Measurements from ENCODE around the gene TRIM49D1. TPM values are rescaled to one million over a fixed set of nuclear protein-coding genes. Genes with fewer than 3 reads are reported as not detected.
"Not testable (repeated sequence)": the region's sequence is repeated elsewhere in the genome, so short reads cannot be mapped to it uniquely, and the experiment has no call there.

TRIM49D1 gene
- total and polyA plus RNA-seq, 2 of the 8 experiments (the other 6 are each of a cell fraction or from before 2014, with no cell fraction given) = not detected

GRCh38 chr11:89900809-89901208, 21.2 kb downstream of the TRIM49D1 start:
- H2AFZ ChIP-seq (ENCODE audit: low read length); POLR2A ChIA-PET (ENCODE audit: partially characterized antibody); H3K9ac ChIP-seq (replicated peaks in 1 of 4; ENCODE audit: extremely low read depth in 1 of 4, low read depth in 3 of 4, low read length in 3 of 4); H2BK5ac ChIP-seq (ENCODE audit: low read depth, low read length); H3K4ac ChIP-seq (replicated peaks; ENCODE audit: insufficient read length, low read depth, low read length); H3K4me1 ChIP-seq (replicated peaks in 1 of 4; ENCODE audit: control insufficient read depth in 3 of 4, insufficient read depth in 4 of 4, low read length in 3 of 4); H3K23me2 ChIP-seq (ENCODE audit: low read depth, low read length); H3K36me3 ChIP-seq (ENCODE audit: control insufficient read depth in 2 of 4, insufficient read depth in 4 of 4, low read length in 3 of 4); H3K4me2 ChIP-seq (ENCODE audit: insufficient read depth in 1 of 2, low read depth in 2 of 2, low read length in 2 of 2); H4K8ac ChIP-seq (ENCODE audit: extremely low read depth, insufficient read depth, low read length); DNase-seq (ENCODE audit: low read depth in 1 of 2, low spot score in 2 of 2); H3K27ac ChIP-seq (ENCODE audit: low read depth, low read length); H2BK15ac ChIP-seq (ENCODE audit: low read length); H2AK5ac ChIP-seq (ENCODE audit: low read depth, low read length); H2BK12ac ChIP-seq (ENCODE audit: low read depth, low read length); H3K79me2 ChIP-seq (ENCODE audit: control insufficient read depth in 1 of 2, insufficient read depth in 2 of 2, low read length in 2 of 2); H3K27me3 ChIP-seq (replicated peaks in 1 of 4; ENCODE audit: control insufficient read depth in 3 of 4, extremely low read depth in 1 of 4, insufficient read depth in 3 of 4, low read length in 3 of 4); H3K4me3 ChIP-seq (ENCODE audit: extremely low read depth in 1 of 4, insufficient read depth in 2 of 4, low read depth in 3 of 4, low read length in 4 of 4); H3K56ac ChIP-seq (replicated peaks; ENCODE audit: insufficient read length, low read depth, low read length); H3K9me3 ChIP-seq (ENCODE audit: insufficient read depth in 2 of 2, low read depth in 1 of 2, low read length in 1 of 2); FAIRE-seq; H4K91ac ChIP-seq (replicated peaks; ENCODE audit: insufficient read length, low read length); H3K79me1 ChIP-seq (ENCODE audit: low read depth, low read length); H3K18ac ChIP-seq (ENCODE audit: extremely low read depth, low read length); H4K5ac ChIP-seq (ENCODE audit: insufficient read length, low read depth, low read length); CTCF ChIA-PET (ENCODE audit: partially characterized antibody); H3K23ac ChIP-seq (ENCODE audit: insufficient read length); H3K14ac ChIP-seq (ENCODE audit: insufficient read length); H2BK120ac ChIP-seq (replicated peaks; ENCODE audit: low read depth, low read length); H2BK20ac ChIP-seq (ENCODE audit: low read length); H4K20me1 ChIP-seq (replicated peaks in 1 of 2; ENCODE audit: control insufficient read depth in 1 of 2, insufficient read depth in 2 of 2, low read length in 2 of 2): not testable (repeated sequence)
- WGBS, 2 experiments (ENCODE audit: extremely low coverage in 1 of 2, insufficient coverage in 1 of 2, insufficient read length in 1 of 2, insufficient replicate concordance in 2 of 2, low coverage in 1 of 2, low lambda C conversion rate in 2 of 2, missing lambda C conversion rate in 1 of 2) = no CpG with 5 or more reads among the region's 14 CpGs

DNA sequence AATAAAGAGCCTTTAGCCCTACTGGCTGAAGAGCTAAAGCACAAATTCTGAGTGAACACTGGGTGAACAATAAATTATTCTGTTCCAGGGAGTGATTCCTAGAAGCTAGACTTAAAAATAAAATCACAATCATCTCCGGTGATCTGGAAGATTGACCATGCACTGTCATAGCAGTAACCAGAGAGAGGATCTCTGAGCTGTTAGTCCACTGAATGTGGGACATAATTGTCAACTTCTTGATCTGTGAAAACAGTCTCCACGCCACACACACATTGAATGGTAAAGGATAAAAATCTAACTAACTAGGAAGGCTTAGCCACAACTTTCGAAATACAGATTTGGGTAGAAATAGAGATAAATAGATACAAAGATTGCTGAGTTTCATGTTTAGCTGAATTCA, 28.8 kb downstream of the TRIM49D1 start:
- H3K4me3 ChIP-seq (ENCODE audit: extremely low read depth in 1 of 4, insufficient read depth in 2 of 4, low read depth in 3 of 4, low read length in 4 of 4); H2BK20ac ChIP-seq (ENCODE audit: low read length); H2BK12ac ChIP-seq (ENCODE audit: low read depth, low read length); H4K91ac ChIP-seq (replicated peaks; ENCODE audit: insufficient read length, low read length); H2BK120ac ChIP-seq (replicated peaks; ENCODE audit: low read depth, low read length); H4K20me1 ChIP-seq (replicated peaks in 1 of 2; ENCODE audit: control insufficient read depth in 1 of 2, insufficient read depth in 2 of 2, low read length in 2 of 2); DNase-seq (ENCODE audit: low read depth in 1 of 2, low spot score in 2 of 2); H3K14ac ChIP-seq (ENCODE audit: insufficient read length); H3K23me2 ChIP-seq (ENCODE audit: low read depth, low read length); CTCF ChIA-PET (ENCODE audit: partially characterized antibody); H3K4me1 ChIP-seq (replicated peaks in 1 of 4; ENCODE audit: control insufficient read depth in 3 of 4, insufficient read depth in 4 of 4, low read length in 3 of 4); H3K4ac ChIP-seq (replicated peaks; ENCODE audit: insufficient read length, low read depth, low read length); H3K4me2 ChIP-seq (ENCODE audit: insufficient read depth in 1 of 2, low read depth in 2 of 2, low read length in 2 of 2); H2AK5ac ChIP-seq (ENCODE audit: low read depth, low read length); H4K5ac ChIP-seq (ENCODE audit: insufficient read length, low read depth, low read length); H2BK5ac ChIP-seq (ENCODE audit: low read depth, low read length); H3K23ac ChIP-seq (ENCODE audit: insufficient read length); H3K36me3 ChIP-seq (ENCODE audit: control insufficient read depth in 2 of 4, insufficient read depth in 4 of 4, low read length in 3 of 4); H3K79me2 ChIP-seq (ENCODE audit: control insufficient read depth in 1 of 2, insufficient read depth in 2 of 2, low read length in 2 of 2); H3K27me3 ChIP-seq (replicated peaks in 1 of 4; ENCODE audit: control insufficient read depth in 3 of 4, extremely low read depth in 1 of 4, insufficient read depth in 3 of 4, low read length in 3 of 4); H3K18ac ChIP-seq (ENCODE audit: extremely low read depth, low read length); H3K79me1 ChIP-seq (ENCODE audit: low read depth, low read length); H3K27ac ChIP-seq (ENCODE audit: low read depth, low read length); FAIRE-seq; H3K56ac ChIP-seq (replicated peaks; ENCODE audit: insufficient read length, low read depth, low read length); H3K9ac ChIP-seq (replicated peaks in 1 of 4; ENCODE audit: extremely low read depth in 1 of 4, low read depth in 3 of 4, low read length in 3 of 4); H3K9me3 ChIP-seq (ENCODE audit: insufficient read depth in 2 of 2, low read depth in 1 of 2, low read length in 1 of 2); H2BK15ac ChIP-seq (ENCODE audit: low read length); H4K8ac ChIP-seq (ENCODE audit: extremely low read depth, insufficient read depth, low read length); POLR2A ChIA-PET (ENCODE audit: partially characterized antibody); H2AFZ ChIP-seq (ENCODE audit: low read length): not testable (repeated sequence)
- WGBS, 2 experiments (ENCODE audit: extremely low coverage in 1 of 2, insufficient coverage in 1 of 2, insufficient read length in 1 of 2, insufficient replicate concordance in 2 of 2, low coverage in 1 of 2, low lambda C conversion rate in 2 of 2, missing lambda C conversion rate in 1 of 2) = 71% methylated on average over 1 of the region's 3 CpGs; no CpG with 5 or more reads in 1 of the 2 experiments
